Thyroid gland (tissue), 4 donors: ENCODE results near the gene MDFI. TPM values are rescaled to one million over a fixed set of nuclear protein-coding genes. Genes with fewer than 3 reads are reported as not detected.
A peak's percentile ranks its signal among the peaks of the same experiment; 100 is the strongest.

Source experiments
- DNase-seq, 2 donors: peaks; one replicate each; pipeline ENCODE4 v3.0.0-alpha.2; 2019
- H3K27ac ChIP-seq, 3 donors: fragments of 200-600 bp; sonication (generic); 1 replicate in 2 of 3; 2 replicates in 1 of 3; pipeline ENCODE4 v1.5.1; 2016 to 2019; ENCODE audit warnings: mild to moderate bottlenecking in 1 of 3, moderate library complexity in 1 of 3
- H3K27me3 ChIP-seq: fragments of 200-600 bp; sonication (generic); one replicate; pipeline ENCODE4 v1.5.1; 2019
- H3K36me3 ChIP-seq, 2 donors: fragments of 200-600 bp; sonication (generic); one replicate each; pipeline ENCODE4 v1.5.1; 2016 to 2019
- H3K4me1 ChIP-seq, 2 donors: fragments of 200-600 bp; sonication (generic); one replicate each; pipeline ENCODE4 v1.5.1; 2017 to 2019
- H3K4me3 ChIP-seq, 3 donors: fragments of 200-600 bp; sonication (generic); replicated peaks in 1 of 3; 1 replicate in 2 of 3; 2 replicates in 1 of 3; pipeline ENCODE4 v1.5.1; 2016; ENCODE audit warnings: mild to moderate bottlenecking in 1 of 3
- H3K9me3 ChIP-seq: fragments of 200-600 bp; sonication (generic); one replicate; pipeline ENCODE4 v1.5.1; 2017
- POLR2A ChIP-seq, 2 donors: fragments of 450-650 bp; IDR thresholded peaks; one replicate each; pipeline ENCODE4 v1.6.1; 2017; ENCODE audit warnings: antibody characterized with exemption in 2 of 2, mild to moderate bottlenecking in 2 of 2, moderate library complexity in 1 of 2
- WGBS, 2 donors: methylation state at CpG; one replicate each; pipeline ENCODE4 v1.1.5; 2017; 5-methylcytosine and 5-hydroxymethylcytosine counted together
- intact Hi-C: fragments of 100-400 bp; cut with DNase I; formaldehyde crosslinking; loops from one replicate; pipeline ENCODE4 v1.15.1; 2023
- total RNA-seq, 4 donors: library from RNA; depleted of rRNA; stranded (reverse); fragments of >200 nt; gene quantifications; one replicate each; pipeline ENCODE4 v1.2.3, GENCODE V29; 2016
- TF ChIP-seq, protein P1 (sequence below), 6 experiments: fragments of 200-600 bp in 3 of 6; fragments of 450-650 bp in 3 of 6; sonication (generic) in 3 of 6; IDR thresholded peaks; one replicate each; pipeline ENCODE4 v1.5.1; 2016 to 2019; ENCODE audit warnings: antibody characterized with exemption in 6 of 6, mild to moderate bottlenecking in 2 of 6, inconsistent platforms in 1 of 6, moderate library complexity in 1 of 6

Gene MDFI
- total RNA-seq, 4 donors from 2014 or later = 2.9 to 9.3 (median 6.5) TPM

- TF ChIP-seq, protein P1, sequence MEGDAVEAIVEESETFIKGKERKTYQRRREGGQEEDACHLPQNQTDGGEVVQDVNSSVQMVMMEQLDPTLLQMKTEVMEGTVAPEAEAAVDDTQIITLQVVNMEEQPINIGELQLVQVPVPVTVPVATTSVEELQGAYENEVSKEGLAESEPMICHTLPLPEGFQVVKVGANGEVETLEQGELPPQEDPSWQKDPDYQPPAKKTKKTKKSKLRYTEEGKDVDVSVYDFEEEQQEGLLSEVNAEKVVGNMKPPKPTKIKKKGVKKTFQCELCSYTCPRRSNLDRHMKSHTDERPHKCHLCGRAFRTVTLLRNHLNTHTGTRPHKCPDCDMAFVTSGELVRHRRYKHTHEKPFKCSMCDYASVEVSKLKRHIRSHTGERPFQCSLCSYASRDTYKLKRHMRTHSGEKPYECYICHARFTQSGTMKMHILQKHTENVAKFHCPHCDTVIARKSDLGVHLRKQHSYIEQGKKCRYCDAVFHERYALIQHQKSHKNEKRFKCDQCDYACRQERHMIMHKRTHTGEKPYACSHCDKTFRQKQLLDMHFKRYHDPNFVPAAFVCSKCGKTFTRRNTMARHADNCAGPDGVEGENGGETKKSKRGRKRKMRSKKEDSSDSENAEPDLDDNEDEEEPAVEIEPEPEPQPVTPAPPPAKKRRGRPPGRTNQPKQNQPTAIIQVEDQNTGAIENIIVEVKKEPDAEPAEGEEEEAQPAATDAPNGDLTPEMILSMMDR (IDR thresholded peaks at IDR 0.05) = no peak
- no peak for TF ChIP-seq POLR2A (IDR thresholded peaks at IDR 0.05)
- Histone ChIP-seq H3K9me3 (no peaks in the 10 kb centered on the region), H3K36me3 (peaks cover 23 to 25% of the 10 kb centered on the region in 2 donors), H3K27me3 (no peaks in the 10 kb centered on the region), H3K4me1 (peaks cover 23 to 51% of the 10 kb centered on the region in 2 donors), H3K4me3 (no peak overlapping the region), H3K27ac (no peak overlapping the region)
- 94 to 95% methylated on average over 7 of the region's 7 CpGs for WGBS, 2 donors
- no peak for DNase-seq
- intact Hi-C loops = no loop called here
Measured at GRCh38 chr6:41685641-41686380, 47.5 kb downstream of the MDFI start.

GRCh38 chr6:41687501-41688175 is 49.4 kb downstream of the MDFI start:
- Histone ChIP-seq H3K9me3 (no peaks in the 10 kb centered on the region), H3K27me3 (no peaks in the 10 kb centered on the region), H3K4me3 (no peak overlapping the region), H3K27ac (peak overlapping the region in 2 of 3 donors; percentile 70 to 74), H3K36me3 (peaks cover 24 to 28% of the 10 kb centered on the region in 2 donors), H3K4me1 (peaks cover 15 to 43% of the 10 kb centered on the region in 2 donors)
- no peak for TF ChIP-seq POLR2A (IDR thresholded peaks at IDR 0.05)
- TF ChIP-seq, protein P1 (IDR thresholded peaks at IDR 0.05) = no peak
- intact Hi-C loops = no loop called here
- no peak for DNase-seq
- WGBS, 2 donors = 75 to 90% methylated on average over 7 of the region's 9 CpGs

DNA sequence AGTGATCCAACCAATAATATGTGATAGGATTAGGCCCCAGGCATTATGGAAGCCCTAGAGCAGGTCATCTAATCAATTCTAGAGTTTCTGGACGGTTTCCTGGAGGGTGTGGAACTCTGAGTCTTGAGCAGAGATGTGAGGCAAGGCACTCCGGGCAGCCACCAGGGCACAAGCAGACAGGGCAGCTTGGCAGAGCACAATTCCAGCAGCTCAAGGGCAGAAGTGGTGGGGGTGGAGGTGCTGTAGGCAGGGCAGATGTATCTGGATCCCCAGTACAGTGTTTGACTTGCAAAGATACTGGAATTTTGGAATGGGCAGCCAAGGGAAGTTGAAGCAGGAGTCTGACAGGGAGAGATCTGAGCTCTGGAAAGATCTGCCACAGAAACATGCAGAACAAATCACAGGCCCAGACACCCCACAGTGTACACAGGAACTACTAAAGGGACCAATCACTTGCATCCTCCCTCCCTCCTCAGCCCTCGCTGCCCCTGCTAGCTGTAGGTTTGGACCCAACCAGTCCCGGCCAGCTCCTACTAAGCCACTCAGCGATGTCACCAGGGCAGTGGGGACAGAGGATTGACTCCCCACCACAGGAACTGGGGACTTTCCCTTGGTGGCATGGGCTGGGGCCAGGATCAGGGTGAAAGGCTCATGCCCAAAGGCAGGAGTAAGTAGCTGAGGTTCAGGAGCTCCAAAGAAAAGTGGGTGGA is 50.1 kb downstream of the MDFI start:
- Histone ChIP-seq H3K36me3 (peaks cover 24 to 28% of the 10 kb centered on the region in 2 donors), H3K27me3 (no peaks in the 10 kb centered on the region), H3K27ac (peak overlapping the region; percentile 70 to 74 (median 73)), H3K4me1 (peaks cover 17 to 41% of the 10 kb centered on the region in 2 donors), H3K9me3 (no peaks in the 10 kb centered on the region), H3K4me3 (no peak overlapping the region)
- TF ChIP-seq, protein P1 (IDR thresholded peaks at IDR 0.05) = peak in 1 of 6 experiments; percentile 19
- peak in 1 of 2 donors; percentile 13 for TF ChIP-seq POLR2A (IDR thresholded peaks at IDR 0.05)
- peak; percentile 66 to 85 for DNase-seq
- 33 to 40% methylated on average over 2 to 5 of the region's 5 CpGs for WGBS, 2 donors
- intact Hi-C loops = no loop called here

GRCh38 chr6:41689171-41690008 is 51.1 kb downstream of the MDFI start:
- Histone ChIP-seq H3K36me3 (peaks cover 24 to 27% of the 10 kb centered on the region in 2 donors), H3K27ac (peak overlapping the region; percentile 70 to 74 (median 73)), H3K4me1 (peaks cover 20 to 44% of the 10 kb centered on the region in 2 donors), H3K9me3 (no peaks in the 10 kb centered on the region), H3K27me3 (no peaks in the 10 kb centered on the region), H3K4me3 (no peak overlapping the region)
- peak in 1 of 2 donors; percentile 52 for DNase-seq
- intact Hi-C loops = no loop called here
- TF ChIP-seq, protein P1 (IDR thresholded peaks at IDR 0.05) = no peak
- TF ChIP-seq POLR2A (IDR thresholded peaks at IDR 0.05) = no peak
- WGBS, 2 donors = 78% methylated on average over 9 of the region's 9 CpGs
